ENCODE data around the gene MRRF.

DNA sequence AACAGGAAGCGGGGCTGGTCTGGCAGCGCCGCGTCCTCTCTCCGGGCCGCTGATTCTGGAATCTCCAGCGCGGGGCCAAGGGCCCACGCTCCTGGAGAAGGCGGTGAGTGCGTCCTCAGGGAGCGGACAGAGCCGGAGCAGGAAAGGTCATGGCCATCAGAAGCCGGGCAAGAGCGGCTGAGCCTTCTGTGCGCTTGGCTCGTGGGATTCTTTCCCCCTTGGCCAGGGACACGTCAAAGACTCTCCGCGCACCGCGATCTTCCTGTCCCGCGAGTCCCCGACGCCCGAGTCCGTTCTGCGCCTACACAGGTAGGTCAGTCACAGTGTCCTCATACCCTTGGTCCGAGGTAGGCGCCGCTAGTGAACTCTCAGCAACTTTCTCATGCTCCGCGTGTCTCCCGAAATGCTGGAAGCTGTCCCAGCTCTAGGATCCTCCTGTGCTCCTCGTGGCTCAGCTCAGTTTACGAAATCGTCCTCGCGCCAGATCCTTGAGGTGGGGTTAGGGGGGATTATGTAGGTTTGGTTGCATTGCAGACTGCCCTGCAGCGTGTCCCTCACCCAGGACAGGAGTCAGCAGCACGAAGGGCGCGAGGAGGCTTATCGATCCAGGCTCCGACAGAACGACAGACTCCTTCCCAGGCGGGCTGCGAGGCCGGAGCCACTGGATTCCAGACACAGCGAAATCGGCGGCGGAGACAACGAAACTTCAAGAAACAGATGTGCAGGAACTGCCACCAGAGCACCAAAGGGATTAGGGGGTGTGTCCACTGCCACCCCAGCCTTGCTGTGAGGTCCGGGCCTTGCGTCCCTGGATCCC, 44.6 kb upstream of the MRRF start:
- TF ChIP-seq FOXM1 (IDR thresholded peaks at IDR 0.05; ENCODE audit: borderline replicate concordance) (no peak), TARDBP (IDR thresholded peaks at IDR 0.05) (no peak), FOXK2 (IDR thresholded peaks at IDR 0.05) (no peak), L3MBTL2 (conservative IDR thresholded peaks at IDR 0.05) (no peak), BHLHE40 (IDR thresholded peaks at IDR 0.05; ENCODE audit: borderline replicate concordance) (no peak)
